OCI-LY7 (cell line): ENCODE data around the gene FGGY. TPM values are rescaled to one million over a fixed set of nuclear protein-coding genes. Genes with fewer than 3 reads are reported as not detected.

ENCODE experiments used
- BruUV-seq: library from RNA; stranded (reverse); fragments of 400-500 nt; replicated peaks from 2 replicates; lab custom pipeline; 2021; lab: Mats Ljungman, UMichigan
- CTCF ChIA-PET: fragments of 300-600 bp; sonication (Branson Sonifier 250); formaldehyde crosslinking; loops from one replicate; lab custom pipeline; 2022; ENCODE audit warnings: antibody characterized with exemption; ENCODE audit not compliant: unreplicated experiment; lab: Charles Lee
- POLR2A ChIA-PET: fragments of 300-600 bp; sonication (Branson Sonifier 250); formaldehyde crosslinking; loops from one replicate; lab custom pipeline; 2022; ENCODE audit warnings: antibody characterized with exemption; lab: Charles Lee
- DNase-seq: peaks from one replicate; pipeline ENCODE4 v3.0.0-alpha.2; 2015; ENCODE audit warnings: low spot score
- H2AFZ ChIP-seq: fragments of 200-600 bp; sonication (generic), shearing (Covaris generic); 2 replicates; pipeline ENCODE4 v1.6.1; 2014; ENCODE audit warnings: mild to moderate bottlenecking, antibody characterized with exemption, low read length, moderate library complexity
- H3K27ac ChIP-seq: fragments of 200-600 bp; sonication (generic); 2 replicates; pipeline ENCODE4 v1.5.1; 2014; ENCODE audit warnings: mixed run types, low read depth, mild to moderate bottlenecking, moderate library complexity, low read length, inconsistent platforms; ENCODE audit not compliant: poor library complexity, severe bottlenecking
- H3K36me3 ChIP-seq: fragments of 200-600 bp; sonication (generic); 2 replicates; pipeline ENCODE4 v1.6.1; 2014; ENCODE audit warnings: mild to moderate bottlenecking, antibody characterized with exemption, low read length, moderate library complexity, mixed read lengths; ENCODE audit not compliant: insufficient read depth
- H3K4me1 ChIP-seq: fragments of 200-600 bp; sonication (generic); 2 replicates; pipeline ENCODE4 v1.5.1; 2014; ENCODE audit warnings: mild to moderate bottlenecking, low read length; ENCODE audit not compliant: insufficient read depth, poor library complexity, severe bottlenecking
- H3K4me2 ChIP-seq: fragments of 200-600 bp; sonication (generic); 2 replicates; pipeline ENCODE4 v1.6.1; 2014; ENCODE audit warnings: mild to moderate bottlenecking, low read length
- H3K4me3 ChIP-seq: fragments of 200-600 bp; sonication (generic); 2 replicates; pipeline ENCODE4 v1.5.1; 2014; ENCODE audit warnings: mild to moderate bottlenecking, low read depth, low read length; ENCODE audit not compliant: poor library complexity, severe bottlenecking
- H3K79me2 ChIP-seq: fragments of 200-600 bp; sonication (generic); 2 replicates; pipeline ENCODE4 v1.6.1; 2016; ENCODE audit warnings: low read depth, mild to moderate bottlenecking, low read length, moderate library complexity, mixed read lengths; ENCODE audit not compliant: insufficient read depth
- H3K9me2 ChIP-seq: fragments of 200-600 bp; sonication (generic); 2 replicates; pipeline ENCODE4 v1.6.1; 2016; ENCODE audit warnings: mild to moderate bottlenecking, low read length, mixed read lengths; ENCODE audit not compliant: insufficient read depth
- H3K9me3 ChIP-seq: fragments of 200-600 bp; sonication (generic); 2 replicates; pipeline ENCODE4 v1.6.1; 2014; ENCODE audit warnings: mild to moderate bottlenecking, mixed run types, low read length, mixed read lengths
- H4K20me1 ChIP-seq: fragments of 200-600 bp; sonication (generic); 2 replicates; pipeline ENCODE4 v1.6.1; 2014; ENCODE audit warnings: mild to moderate bottlenecking, antibody characterized with exemption, low read length, moderate library complexity, mixed read lengths; ENCODE audit not compliant: insufficient read depth
- EZH2phosphoT487 ChIP-seq: fragments of 200-600 bp; sonication (generic); IDR thresholded peaks from 2 replicates; pipeline ENCODE4 v1.6.1; 2018; ENCODE audit warnings: low read depth, borderline replicate concordance, mild to moderate bottlenecking, mixed run types, antibody characterized with exemption, low read length, moderate library complexity, mixed read lengths
- intact Hi-C: fragments of 100-400 bp; cut with micrococcal nuclease; formaldehyde crosslinking; loops from one replicate; pipeline ENCODE4 v1.10.0; 2022; ENCODE audit not compliant: unreplicated experiment
- total RNA-seq, 2 experiments: library from RNA; depleted of rRNA in 1 of 2; stranded (reverse); fragments of >200 nt in 1 of 2; shearing (Covaris generic) in 1 of 2; gene quantifications; 2 replicates each; pipeline ENCODE4 v1.2.3, GENCODE V29; 2014 to 2022
- TF ChIP-seq, protein P1 (sequence below): fragments of 200-600 bp; sonication (generic); conservative IDR thresholded peaks from 2 replicates; pipeline ENCODE4 v1.5.1; 2014; ENCODE audit warnings: mild to moderate bottlenecking, antibody characterized with exemption, low read length, moderate library complexity, mixed read lengths

Gene FGGY
- total RNA-seq, 2 experiments from 2014 or later: 0.63 to 4.5 TPM

DNA sequence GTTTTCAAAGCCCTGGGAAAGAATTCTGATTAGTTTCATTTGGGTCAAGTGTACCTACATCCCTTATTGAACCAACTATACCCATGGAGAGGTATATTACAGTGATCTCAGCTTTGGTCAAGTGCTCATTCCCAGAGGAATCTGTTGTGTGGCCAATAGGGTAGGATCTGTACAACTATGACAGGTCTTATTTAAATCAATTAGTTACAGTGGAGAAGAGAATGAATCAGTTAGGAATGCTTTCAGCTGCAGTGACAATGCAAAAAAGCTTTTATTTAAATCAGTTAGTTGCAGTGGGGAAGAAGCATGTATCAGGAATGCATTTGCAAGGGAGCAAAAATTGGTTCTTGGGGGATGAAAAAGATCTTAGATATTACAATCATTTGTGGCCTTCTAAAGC, 119.0 kb downstream of the FGGY start:
- H3K4me1 ChIP-seq: no peaks in the 10 kb centered on the region
- H3K4me2 ChIP-seq: no peak overlapping the region
- DNase-seq: no peak
- CTCF ChIA-PET: no interaction called here
- no peak overlapping the region for H3K27ac ChIP-seq
- H3K9me2 ChIP-seq: no peaks in the 10 kb centered on the region
- intact Hi-C loops: no loop called here
- H3K36me3 ChIP-seq: no peaks in the 10 kb centered on the region
- H3K4me3 ChIP-seq: no peak overlapping the region
- POLR2A ChIA-PET: interaction anchor here (1.4 kb wide), 1 partner anchor 9 kb away, joined by 5 read pairs; no protein-coding TSS in a partner anchor
- no peaks in the 10 kb centered on the region for H3K79me2 ChIP-seq
- H2AFZ ChIP-seq: no peak overlapping the region
- TF ChIP-seq, protein P1, sequence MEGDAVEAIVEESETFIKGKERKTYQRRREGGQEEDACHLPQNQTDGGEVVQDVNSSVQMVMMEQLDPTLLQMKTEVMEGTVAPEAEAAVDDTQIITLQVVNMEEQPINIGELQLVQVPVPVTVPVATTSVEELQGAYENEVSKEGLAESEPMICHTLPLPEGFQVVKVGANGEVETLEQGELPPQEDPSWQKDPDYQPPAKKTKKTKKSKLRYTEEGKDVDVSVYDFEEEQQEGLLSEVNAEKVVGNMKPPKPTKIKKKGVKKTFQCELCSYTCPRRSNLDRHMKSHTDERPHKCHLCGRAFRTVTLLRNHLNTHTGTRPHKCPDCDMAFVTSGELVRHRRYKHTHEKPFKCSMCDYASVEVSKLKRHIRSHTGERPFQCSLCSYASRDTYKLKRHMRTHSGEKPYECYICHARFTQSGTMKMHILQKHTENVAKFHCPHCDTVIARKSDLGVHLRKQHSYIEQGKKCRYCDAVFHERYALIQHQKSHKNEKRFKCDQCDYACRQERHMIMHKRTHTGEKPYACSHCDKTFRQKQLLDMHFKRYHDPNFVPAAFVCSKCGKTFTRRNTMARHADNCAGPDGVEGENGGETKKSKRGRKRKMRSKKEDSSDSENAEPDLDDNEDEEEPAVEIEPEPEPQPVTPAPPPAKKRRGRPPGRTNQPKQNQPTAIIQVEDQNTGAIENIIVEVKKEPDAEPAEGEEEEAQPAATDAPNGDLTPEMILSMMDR: no peak
- no peak for TF ChIP-seq EZH2phosphoT487
- no peaks in the 10 kb centered on the region for H4K20me1 ChIP-seq
- no peaks in the 10 kb centered on the region for H3K9me3 ChIP-seq
- no TSS peak for BruUV-seq

DNA sequence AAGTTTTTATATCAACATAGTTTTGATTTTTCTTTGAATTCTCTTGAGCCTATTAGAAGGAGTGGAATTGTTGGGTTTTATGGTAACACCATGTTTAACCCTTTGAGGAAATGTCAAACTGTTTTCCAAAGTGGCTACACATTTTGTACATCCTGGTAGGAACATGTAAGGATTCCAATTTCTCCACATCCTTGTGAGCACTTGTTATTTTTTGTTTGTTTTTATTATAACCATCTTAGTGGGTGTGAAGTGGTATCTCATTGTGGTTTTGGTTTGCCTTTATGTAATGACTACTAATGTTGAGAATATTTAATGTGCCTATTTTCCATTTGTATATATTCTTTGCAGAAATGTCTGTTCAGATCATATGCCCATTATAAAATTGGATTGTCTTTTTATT, 120.5 kb downstream of the FGGY start:
- Histone ChIP-seq H3K4me1 (no peaks in the 10 kb centered on the region), H3K9me2 (no peaks in the 10 kb centered on the region), H3K27ac (no peak overlapping the region), H3K79me2 (no peaks in the 10 kb centered on the region), H2AFZ (no peak overlapping the region), H3K9me3 (no peaks in the 10 kb centered on the region), H3K4me2 (no peak overlapping the region), H3K4me3 (no peak overlapping the region), H3K36me3 (no peaks in the 10 kb centered on the region), H4K20me1 (no peaks in the 10 kb centered on the region)
- CTCF ChIA-PET: no interaction called here
- TF ChIP-seq, protein P1: no peak
- no peak for TF ChIP-seq EZH2phosphoT487
- no TSS peak for BruUV-seq
- POLR2A ChIA-PET: no interaction called here
- intact Hi-C loops: no loop called here
- DNase-seq: no peak

DNA sequence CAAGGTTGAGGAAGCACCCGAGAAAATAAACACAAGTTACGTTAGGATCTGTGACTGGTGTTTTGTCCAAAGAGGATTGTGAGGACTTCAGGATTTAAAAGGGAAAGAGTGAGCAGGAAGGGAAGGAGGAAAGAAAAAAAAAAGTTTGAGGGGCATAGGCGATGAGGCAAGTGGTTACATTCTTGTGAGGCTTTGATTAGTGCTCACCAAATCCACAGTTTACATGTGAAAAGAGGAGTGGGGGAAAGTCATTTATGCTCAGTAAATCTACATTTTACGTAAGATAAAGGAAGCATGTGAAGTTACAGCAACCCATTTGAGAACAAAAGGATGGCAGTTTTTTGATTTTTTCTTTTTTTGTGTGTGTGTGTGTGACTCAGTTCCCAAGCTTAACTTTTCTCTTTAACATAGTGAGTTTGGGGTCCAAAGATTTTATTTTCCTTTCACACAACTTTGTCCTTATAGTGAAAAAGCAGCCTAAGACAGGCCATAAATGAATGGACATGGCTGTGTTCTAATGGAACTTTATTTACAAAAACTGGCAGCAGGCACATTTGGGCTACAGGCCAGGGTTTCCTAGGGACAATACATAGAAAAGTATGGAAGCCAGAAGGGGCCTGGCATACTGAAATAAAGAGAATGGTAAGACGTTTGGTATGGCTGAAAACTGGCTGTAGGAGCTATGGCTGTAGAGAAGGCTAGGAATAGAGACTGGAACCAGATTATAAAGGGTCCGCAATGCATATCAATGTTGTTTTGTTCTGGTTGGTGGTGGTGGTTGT, 121.7 kb downstream of the FGGY start:
- CTCF ChIA-PET: no interaction called here
- Histone ChIP-seq H3K4me3 (no peak overlapping the region), H2AFZ (no peak overlapping the region), H3K9me2 (no peaks in the 10 kb centered on the region), H4K20me1 (no peaks in the 10 kb centered on the region), H3K79me2 (no peaks in the 10 kb centered on the region), H3K4me1 (no peaks in the 10 kb centered on the region), H3K36me3 (no peaks in the 10 kb centered on the region), H3K4me2 (no peak overlapping the region), H3K9me3 (no peaks in the 10 kb centered on the region), H3K27ac (no peak overlapping the region)
- POLR2A ChIA-PET: interaction anchor here (2.1 kb wide), 1 partner anchor 13 kb away, joined by 5 read pairs; no protein-coding TSS in a partner anchor
- no peak for DNase-seq
- intact Hi-C loops: no loop called here
- TF ChIP-seq, protein P1: no peak
- no peak for TF ChIP-seq EZH2phosphoT487
- BruUV-seq: no TSS peak
